Memory B cell (primary cell): ENCODE measurements around the gene DTX3.
"Not testable (repeated sequence)": the region's sequence is repeated elsewhere in the genome, so short reads cannot be mapped to it uniquely, and the experiment has no call there.

Source experiments
- ATAC-seq: fragments of 150-1000 bp; cut with Tn5 transposase; 2 replicates; pipeline ENCODE4 v1.10.0; 2021; ENCODE audit warnings: low read depth, mild to moderate bottlenecking, moderate library complexity
- DNase-seq, 2 donors: peaks; one replicate each; pipeline ENCODE4 v3.0.0; 2022; ENCODE audit warnings: low spot score in 2 of 2
- H3K27ac Mint-ChIP-seq: one replicate; pipeline ENCODE4 v1.8.0; 2022; ENCODE audit warnings: mild to moderate bottlenecking, moderate library complexity, mixed read lengths
- H3K27me3 Mint-ChIP-seq: one replicate; pipeline ENCODE4 v1.8.0; 2022; ENCODE audit warnings: mixed read lengths
- H3K36me3 Mint-ChIP-seq: one replicate; pipeline ENCODE4 v1.8.0; 2022; ENCODE audit warnings: mild to moderate bottlenecking, mixed read lengths
- H3K4me1 Mint-ChIP-seq: one replicate; pipeline ENCODE4 v1.8.0; 2022; ENCODE audit warnings: mixed read lengths
- H3K4me3 Mint-ChIP-seq: one replicate; pipeline ENCODE4 v1.8.0; 2022; ENCODE audit warnings: mild to moderate bottlenecking, moderate library complexity, mixed read lengths
- H3K9me3 Mint-ChIP-seq: one replicate; pipeline ENCODE4 v1.8.0; 2022; ENCODE audit warnings: mixed read lengths

DTX3 gene

DNA sequence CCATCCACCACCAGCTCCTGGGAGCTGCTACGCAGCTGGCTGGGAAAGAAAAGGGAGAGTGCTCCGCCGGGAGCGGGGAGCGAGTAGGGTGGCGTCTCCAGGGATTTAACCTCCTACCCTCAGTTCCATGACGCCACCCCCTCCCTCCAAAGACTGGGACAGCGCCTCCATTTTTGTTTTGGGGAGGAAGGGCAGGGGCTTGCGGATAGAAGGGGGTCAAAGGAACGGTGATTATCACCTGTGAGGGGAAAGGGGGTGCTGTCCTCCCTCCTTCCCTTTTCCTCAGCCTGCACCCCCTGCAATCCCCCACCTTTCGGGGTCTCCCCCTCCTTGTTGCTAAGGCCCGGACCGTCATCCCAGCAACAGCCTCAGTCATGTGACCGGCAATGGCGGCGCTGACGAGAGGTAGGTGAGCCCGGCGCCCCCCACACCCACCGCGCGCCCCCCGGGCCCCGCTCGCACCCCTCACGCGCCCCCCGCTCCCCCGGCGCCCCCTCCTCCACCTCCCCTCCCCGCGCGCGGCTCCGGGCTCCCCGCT, at the start of gene DTX3:
TSS of gene DTX3 (plus strand) at position 371 of the 538 bp plus-strand sequence. CDS start 1,694 bp downstream, outside the sequence.
- peak; percentile 73 for ATAC-seq
- H3K27me3 Mint-ChIP-seq: peaks cover 20% of the 10 kb centered on the region
- no peaks in the 10 kb centered on the region for H3K9me3 Mint-ChIP-seq
- no peak for DNase-seq
- H3K4me1 Mint-ChIP-seq: peaks cover 6% of the 10 kb centered on the region
- peak within 1 kb of the TSS; percentile 81 for H3K4me3 Mint-ChIP-seq
- H3K27ac Mint-ChIP-seq: no peak within 1 kb of the TSS
- peaks cover 18% of the 10 kb centered on the region for H3K36me3 Mint-ChIP-seq

GRCh38 chr12:57554897-57555296, 49.7 kb upstream of the DTX3 start:
- H3K9me3 Mint-ChIP-seq: no peaks in the 10 kb centered on the region
- no peaks in the 10 kb centered on the region for H3K36me3 Mint-ChIP-seq
- no peak overlapping the region for H3K27ac Mint-ChIP-seq
- peaks cover 4% of the 10 kb centered on the region for H3K27me3 Mint-ChIP-seq
- peaks cover 4% of the 10 kb centered on the region for H3K4me1 Mint-ChIP-seq
- H3K4me3 Mint-ChIP-seq: no peak overlapping the region
- DNase-seq (no peak), ATAC-seq (no peak)

DNA sequence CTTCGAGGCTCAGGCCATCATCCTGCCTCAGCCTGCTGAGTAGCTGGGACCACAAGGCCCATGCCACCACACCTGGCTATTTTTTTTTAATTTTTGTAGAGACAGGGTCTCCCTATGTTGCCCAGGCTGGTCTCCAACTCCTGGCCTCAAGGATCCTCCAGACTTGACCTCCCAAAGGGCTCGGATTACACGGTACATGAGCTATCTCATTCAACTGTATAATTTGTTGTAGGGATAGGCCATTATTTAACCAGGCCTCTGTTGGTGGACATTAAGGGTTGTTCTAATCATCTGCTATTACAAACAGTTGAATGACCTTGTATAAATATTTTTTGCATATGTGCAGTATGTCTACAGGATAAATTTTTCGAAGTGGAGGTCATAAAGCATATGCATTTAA, 45.8 kb upstream of the DTX3 start:
- no peaks in the 10 kb centered on the region for H3K4me1 Mint-ChIP-seq
- no peaks in the 10 kb centered on the region for H3K9me3 Mint-ChIP-seq
- H3K36me3 Mint-ChIP-seq: no peaks in the 10 kb centered on the region
- DNase-seq: no peak
- no peak for ATAC-seq
- peaks cover 4% of the 10 kb centered on the region for H3K27me3 Mint-ChIP-seq
- H3K4me3 Mint-ChIP-seq: no peak overlapping the region
- no peak overlapping the region for H3K27ac Mint-ChIP-seq

- H3K27me3 Mint-ChIP-seq: peaks cover 7% of the 10 kb centered on the region
- H3K36me3 Mint-ChIP-seq: peaks cover 2% of the 10 kb centered on the region
- ATAC-seq: no peak
- DNase-seq: no peak
- H3K4me3 Mint-ChIP-seq: no peak overlapping the region
- H3K9me3 Mint-ChIP-seq: no peaks in the 10 kb centered on the region
- no peaks in the 10 kb centered on the region for H3K4me1 Mint-ChIP-seq
- no peak overlapping the region for H3K27ac Mint-ChIP-seq
Measured at GRCh38 chr12:57560516-57560915, 44.1 kb upstream of the DTX3 start.

GRCh38 chr12:57561117-57561516, 43.5 kb upstream of the DTX3 start:
- ATAC-seq, DNase-seq, H3K4me3 Mint-ChIP-seq, H3K36me3 Mint-ChIP-seq, H3K27ac Mint-ChIP-seq, H3K9me3 Mint-ChIP-seq, H3K27me3 Mint-ChIP-seq, H3K4me1 Mint-ChIP-seq: not testable (repeated sequence)

- Mint-ChIP-seq H3K4me3 (no peak overlapping the region), H3K4me1 (no peaks in the 10 kb centered on the region), H3K9me3 (no peaks in the 10 kb centered on the region), H3K36me3 (peaks cover 2% of the 10 kb centered on the region), H3K27ac (no peak overlapping the region), H3K27me3 (peaks cover 8% of the 10 kb centered on the region)
- ATAC-seq: no peak
- no peak for DNase-seq
Measured at GRCh38 chr12:57563358-57563757, 41.3 kb upstream of the DTX3 start.

DNA sequence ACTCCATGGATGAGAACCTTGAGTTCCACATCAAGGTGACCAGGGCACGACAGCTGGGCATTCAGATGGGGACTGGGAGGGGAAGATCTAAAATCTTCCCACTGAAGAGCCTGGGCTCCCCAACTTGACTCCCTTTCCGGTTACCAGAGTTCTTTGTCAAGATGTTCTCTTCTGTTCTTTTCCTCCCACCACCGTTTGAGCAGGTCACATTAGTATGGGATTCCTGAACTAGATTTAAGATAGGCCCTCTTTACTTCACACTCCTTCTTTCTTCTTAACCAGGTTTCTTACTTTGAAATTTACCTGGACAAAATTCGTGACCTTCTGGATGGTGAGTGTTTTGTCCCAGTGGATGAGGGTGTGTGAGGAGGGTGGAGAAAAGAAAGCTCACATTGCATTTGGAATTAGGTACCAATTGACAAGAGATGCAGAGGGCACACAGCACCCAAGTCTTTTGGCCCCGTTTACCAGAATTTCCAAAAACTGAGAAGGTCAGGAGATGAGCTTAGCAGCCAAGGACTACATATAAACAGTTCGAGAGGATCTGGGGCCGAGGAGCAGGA, 40.4 kb upstream of the DTX3 start:
- DNase-seq (no peak), ATAC-seq (no peak)
- H3K27ac Mint-ChIP-seq: no peak overlapping the region
- peaks cover 8% of the 10 kb centered on the region for H3K27me3 Mint-ChIP-seq
- peaks cover 2% of the 10 kb centered on the region for H3K36me3 Mint-ChIP-seq
- no peak overlapping the region for H3K4me3 Mint-ChIP-seq
- H3K9me3 Mint-ChIP-seq: no peaks in the 10 kb centered on the region
- H3K4me1 Mint-ChIP-seq: no peaks in the 10 kb centered on the region

GRCh38 chr12:57568838-57569237, 35.8 kb upstream of the DTX3 start:
- H3K36me3 Mint-ChIP-seq: peaks cover 2% of the 10 kb centered on the region
- H3K4me3 Mint-ChIP-seq: no peak overlapping the region
- ATAC-seq: no peak
- H3K9me3 Mint-ChIP-seq: no peaks in the 10 kb centered on the region
- peaks cover 4% of the 10 kb centered on the region for H3K27me3 Mint-ChIP-seq
- H3K4me1 Mint-ChIP-seq: no peaks in the 10 kb centered on the region
- DNase-seq: no peak
- no peak overlapping the region for H3K27ac Mint-ChIP-seq

DNA sequence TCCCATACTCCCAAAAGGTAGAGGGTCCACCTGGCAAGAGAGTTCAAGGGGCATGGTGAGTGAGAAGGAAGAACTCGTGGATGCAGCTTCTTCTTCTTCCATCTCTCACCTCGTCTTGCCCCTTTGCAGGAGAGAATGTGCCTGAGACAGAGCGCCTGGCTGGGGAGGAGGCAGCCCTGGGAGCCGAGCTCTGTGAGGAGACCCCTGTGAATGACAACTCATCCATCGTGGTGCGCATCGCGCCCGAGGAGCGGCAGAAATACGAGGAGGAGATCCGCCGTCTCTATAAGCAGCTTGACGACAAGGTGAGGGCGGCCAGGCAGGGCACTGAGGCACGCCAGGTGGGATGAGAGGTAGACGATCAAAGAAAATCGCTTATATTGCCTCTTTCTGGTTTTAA, 34.8 kb upstream of the DTX3 start:
- peaks cover under 1% of the 10 kb centered on the region for H3K36me3 Mint-ChIP-seq
- peaks cover 2% of the 10 kb centered on the region for H3K27me3 Mint-ChIP-seq
- H3K9me3 Mint-ChIP-seq: no peaks in the 10 kb centered on the region
- DNase-seq (no peak), ATAC-seq (no peak)
- H3K4me1 Mint-ChIP-seq: no peaks in the 10 kb centered on the region
- no peak overlapping the region for H3K27ac Mint-ChIP-seq
- no peak overlapping the region for H3K4me3 Mint-ChIP-seq

GRCh38 chr12:57570438-57570837, 34.2 kb upstream of the DTX3 start:
- H3K27ac Mint-ChIP-seq, DNase-seq, H3K4me3 Mint-ChIP-seq, H3K4me1 Mint-ChIP-seq, H3K27me3 Mint-ChIP-seq, H3K36me3 Mint-ChIP-seq, ATAC-seq, H3K9me3 Mint-ChIP-seq: not testable (repeated sequence)

DNA sequence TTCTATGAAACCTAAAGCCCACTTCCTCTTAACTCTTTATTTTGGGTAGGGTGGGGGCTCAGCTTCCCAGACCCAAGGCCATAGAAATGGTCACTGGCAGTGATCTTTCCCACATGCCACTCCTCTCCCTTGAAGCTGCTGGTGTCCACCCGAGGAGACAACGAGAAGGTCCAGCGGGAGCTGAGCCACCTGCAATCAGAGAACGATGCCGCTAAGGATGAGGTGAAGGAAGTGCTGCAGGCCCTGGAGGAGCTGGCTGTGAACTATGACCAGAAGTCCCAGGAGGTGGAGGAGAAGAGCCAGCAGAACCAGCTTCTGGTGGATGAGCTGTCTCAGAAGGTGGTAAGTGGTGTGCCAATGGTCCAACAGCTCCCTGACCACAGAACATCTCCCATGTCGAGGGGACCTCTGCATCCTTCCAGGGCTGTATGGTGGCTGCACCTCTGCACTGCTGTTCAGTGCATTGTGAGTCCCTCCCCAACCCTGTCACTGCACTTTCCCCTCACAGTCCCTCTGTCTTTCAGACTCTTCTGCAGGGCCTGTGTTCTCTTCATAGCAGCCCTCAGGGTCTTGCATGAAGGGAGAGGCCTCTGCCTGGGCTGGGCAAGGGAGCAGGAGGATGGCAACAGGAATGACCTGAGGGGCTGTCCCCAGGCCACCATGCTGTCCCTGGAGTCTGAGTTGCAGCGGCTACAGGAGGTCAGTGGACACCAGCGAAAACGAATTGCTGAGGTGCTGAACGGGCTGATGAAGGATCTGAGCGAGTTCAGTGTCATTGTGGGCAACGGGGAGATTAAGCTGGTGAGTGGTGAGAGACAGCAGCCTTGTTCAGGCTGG, 32.5 kb upstream of the DTX3 start:
- no peaks in the 10 kb centered on the region for H3K9me3 Mint-ChIP-seq
- DNase-seq (no peak), ATAC-seq (no peak)
- no peaks in the 10 kb centered on the region for H3K4me1 Mint-ChIP-seq
- H3K27ac Mint-ChIP-seq: no peak overlapping the region
- H3K36me3 Mint-ChIP-seq: no peaks in the 10 kb centered on the region
- H3K4me3 Mint-ChIP-seq: no peak overlapping the region
- peaks cover 1% of the 10 kb centered on the region for H3K27me3 Mint-ChIP-seq

GRCh38 chr12:57574795-57575194, 29.8 kb upstream of the DTX3 start:
- ATAC-seq (no peak), DNase-seq (no peak)
- Mint-ChIP-seq H3K4me3 (no peak overlapping the region), H3K4me1 (no peaks in the 10 kb centered on the region), H3K27me3 (no peaks in the 10 kb centered on the region), H3K36me3 (no peaks in the 10 kb centered on the region), H3K9me3 (no peaks in the 10 kb centered on the region), H3K27ac (no peak overlapping the region)

- H3K27ac Mint-ChIP-seq: no peak overlapping the region
Measured at GRCh38 chr12:57575771-57576612, 28.6 kb upstream of the DTX3 start.

GRCh38 chr12:57576613-57577160, 27.9 kb upstream of the DTX3 start:
- Mint-ChIP-seq H3K36me3 (no peaks in the 10 kb centered on the region), H3K27me3 (peaks cover 2% of the 10 kb centered on the region), H3K4me1 (no peaks in the 10 kb centered on the region), H3K27ac (no peak overlapping the region), H3K4me3 (no peak overlapping the region), H3K9me3 (no peaks in the 10 kb centered on the region)
- ATAC-seq (no peak), DNase-seq (no peak)

More at GRCh38 chr12:57575771-57576612, 28.6 kb upstream of the DTX3 start:
- peaks cover 2% of the 10 kb centered on the region for H3K27me3 Mint-ChIP-seq
- H3K4me1 Mint-ChIP-seq: no peaks in the 10 kb centered on the region
- DNase-seq (no peak), ATAC-seq (no peak)
- H3K9me3 Mint-ChIP-seq: no peaks in the 10 kb centered on the region
- no peak overlapping the region for H3K4me3 Mint-ChIP-seq
- no peaks in the 10 kb centered on the region for H3K36me3 Mint-ChIP-seq
